Calu3 (cell line): ENCODE measurements around the gene TMX2. TPM values are rescaled to one million over a fixed set of nuclear protein-coding genes. Genes with fewer than 3 reads are reported as not detected.

Source experiments
- BruUV-seq: library from RNA; stranded (reverse); fragments of 400-500 nt; replicated peaks from 2 replicates; lab custom pipeline; 2021; lab: Mats Ljungman, UMichigan
- CTCF ChIA-PET: fragments of 300-600 bp; sonication (Branson Sonifier 250); formaldehyde crosslinking; loops from one replicate; lab custom pipeline; 2022; ENCODE audit warnings: antibody characterized with exemption; lab: Charles Lee
- DNase-seq: peaks from one replicate; pipeline ENCODE4 v3.0.0; 2022
- H3K27ac Mint-ChIP-seq: one replicate; pipeline ENCODE4 v1.8.0; 2022; ENCODE audit warnings: mixed read lengths; ENCODE audit not compliant: unreplicated experiment
- H3K27me3 Mint-ChIP-seq: one replicate; pipeline ENCODE4 v1.8.0; 2022; ENCODE audit warnings: mixed read lengths; ENCODE audit not compliant: unreplicated experiment
- H3K36me3 Mint-ChIP-seq: one replicate; pipeline ENCODE4 v1.8.0; 2022; ENCODE audit warnings: mild to moderate bottlenecking, moderate library complexity, mixed read lengths; ENCODE audit not compliant: insufficient read depth, unreplicated experiment
- H3K4me1 Mint-ChIP-seq: one replicate; pipeline ENCODE4 v1.8.0; 2022; ENCODE audit warnings: mild to moderate bottlenecking, low read depth, mixed read lengths; ENCODE audit not compliant: unreplicated experiment
- H3K4me3 Mint-ChIP-seq: one replicate; pipeline ENCODE4 v1.8.0; 2022; ENCODE audit warnings: mild to moderate bottlenecking, low read depth, moderate library complexity, mixed read lengths; ENCODE audit not compliant: unreplicated experiment
- H3K9me3 Mint-ChIP-seq: one replicate; pipeline ENCODE4 v1.8.0; 2022; ENCODE audit warnings: low read depth, mixed read lengths; ENCODE audit not compliant: unreplicated experiment
- intact Hi-C: fragments of 100-400 bp; cut with micrococcal nuclease; formaldehyde crosslinking; loops from one replicate; pipeline ENCODE4 v1.10.0; 2022; ENCODE audit not compliant: unreplicated experiment
- total RNA-seq: library from RNA; stranded (reverse); gene quantifications from 2 replicates; pipeline ENCODE4 v1.2.3, GENCODE V29; 2022
- TF ChIP-seq, protein P1 (sequence below): fragments of 200-600 bp; IDR thresholded peaks from one replicate; pipeline ENCODE4 v1.8.0; 2022; ENCODE audit warnings: antibody characterized with exemption; ENCODE audit not compliant: unreplicated experiment

The TMX2 gene
- total RNA-seq, 1 experiment from 2014 or later = 152 TPM

DNA sequence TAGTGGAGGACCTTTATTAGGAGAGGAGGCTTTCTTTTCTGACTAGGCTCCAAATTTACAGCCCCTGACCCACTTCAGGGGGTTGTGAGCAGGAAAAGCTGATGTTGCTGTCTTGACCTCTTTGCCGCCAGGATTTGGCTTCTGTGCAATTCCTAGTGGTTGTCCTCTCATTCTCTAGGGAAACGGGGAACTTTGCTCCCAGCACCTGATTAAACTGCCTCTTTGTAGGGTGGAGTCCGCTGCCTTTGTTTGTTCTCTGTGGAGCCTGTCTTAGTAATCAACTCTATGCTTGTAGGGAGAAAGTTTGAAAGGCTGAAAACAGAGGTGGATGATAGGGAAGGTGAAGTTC, 65.5 kb downstream of the TMX2 start:
- peaks cover 92% of the 10 kb centered on the region for H3K4me1 Mint-ChIP-seq
- intact Hi-C loops = no loop called here
- no peaks in the 10 kb centered on the region for H3K27me3 Mint-ChIP-seq
- CTCF ChIA-PET = interaction anchor here (0.6 to 2.2 kb wide), 8 partner anchors 9 to 157 kb away, joined by 4 to 15 read pairs (median 4); partner anchors contain the start of gene CTNND1
- TF ChIP-seq, protein P1, sequence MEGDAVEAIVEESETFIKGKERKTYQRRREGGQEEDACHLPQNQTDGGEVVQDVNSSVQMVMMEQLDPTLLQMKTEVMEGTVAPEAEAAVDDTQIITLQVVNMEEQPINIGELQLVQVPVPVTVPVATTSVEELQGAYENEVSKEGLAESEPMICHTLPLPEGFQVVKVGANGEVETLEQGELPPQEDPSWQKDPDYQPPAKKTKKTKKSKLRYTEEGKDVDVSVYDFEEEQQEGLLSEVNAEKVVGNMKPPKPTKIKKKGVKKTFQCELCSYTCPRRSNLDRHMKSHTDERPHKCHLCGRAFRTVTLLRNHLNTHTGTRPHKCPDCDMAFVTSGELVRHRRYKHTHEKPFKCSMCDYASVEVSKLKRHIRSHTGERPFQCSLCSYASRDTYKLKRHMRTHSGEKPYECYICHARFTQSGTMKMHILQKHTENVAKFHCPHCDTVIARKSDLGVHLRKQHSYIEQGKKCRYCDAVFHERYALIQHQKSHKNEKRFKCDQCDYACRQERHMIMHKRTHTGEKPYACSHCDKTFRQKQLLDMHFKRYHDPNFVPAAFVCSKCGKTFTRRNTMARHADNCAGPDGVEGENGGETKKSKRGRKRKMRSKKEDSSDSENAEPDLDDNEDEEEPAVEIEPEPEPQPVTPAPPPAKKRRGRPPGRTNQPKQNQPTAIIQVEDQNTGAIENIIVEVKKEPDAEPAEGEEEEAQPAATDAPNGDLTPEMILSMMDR = no peak
- peak overlapping the region; percentile 99 for H3K27ac Mint-ChIP-seq
- peaks cover 81% of the 10 kb centered on the region for H3K36me3 Mint-ChIP-seq
- no peaks in the 10 kb centered on the region for H3K9me3 Mint-ChIP-seq
- H3K4me3 Mint-ChIP-seq = peak overlapping the region; percentile 66
- DNase-seq = no peak
- BruUV-seq = TSS peak; percentile 89

DNA sequence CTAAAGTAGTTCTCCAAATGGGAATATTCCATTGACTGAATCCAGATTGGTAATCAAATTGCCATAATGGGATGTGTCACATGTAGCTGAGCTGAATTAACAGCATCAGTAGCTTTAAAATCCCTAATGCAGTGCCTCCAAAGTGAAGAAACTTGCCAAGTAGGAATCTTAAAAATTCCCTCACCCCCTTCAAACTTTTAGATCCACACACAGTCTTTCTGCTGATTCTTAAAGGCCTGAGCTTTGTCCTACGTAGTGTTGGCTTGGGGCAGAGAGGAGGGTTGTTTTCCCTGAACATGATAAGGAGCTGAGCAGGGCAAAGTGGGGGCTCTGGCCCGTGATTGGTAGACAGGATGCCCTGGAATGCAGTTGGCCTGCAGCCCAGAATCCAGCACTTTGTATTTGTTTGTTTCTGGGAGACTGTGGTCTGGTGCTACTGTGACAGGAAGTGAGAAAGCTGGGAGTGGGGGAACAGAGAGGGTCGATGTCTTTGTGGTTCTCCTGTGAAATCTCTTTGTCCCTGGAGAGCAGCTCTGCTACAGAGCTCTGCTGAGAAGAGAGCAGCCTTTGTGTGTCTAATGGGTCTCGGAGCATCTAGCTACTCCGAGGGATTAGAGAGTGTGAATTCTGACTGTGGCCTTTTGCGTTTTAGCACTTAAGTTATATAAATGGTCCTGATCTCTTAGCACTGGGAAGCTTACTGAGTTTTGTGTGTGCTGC, 66.1 kb downstream of the TMX2 start:
- BruUV-seq = no TSS peak
- Mint-ChIP-seq H3K27me3 (no peaks in the 10 kb centered on the region), H3K4me3 (peak overlapping the region; percentile 66), H3K27ac (peak overlapping the region; percentile 99), H3K36me3 (peaks cover 83% of the 10 kb centered on the region), H3K4me1 (peaks cover 93% of the 10 kb centered on the region), H3K9me3 (no peaks in the 10 kb centered on the region)
- CTCF ChIA-PET = interaction anchor here (0.6 to 2.2 kb wide), 8 partner anchors 10 to 156 kb away, joined by 4 to 15 read pairs (median 4); partner anchors contain the start of gene CTNND1
- TF ChIP-seq, protein P1 = no peak
- intact Hi-C loops = loop anchor here (1.0 kb wide), 1 partner anchor 17 kb away; the partner anchor contains the start of gene CTNND1
- peak; percentile 93 for DNase-seq

DNA sequence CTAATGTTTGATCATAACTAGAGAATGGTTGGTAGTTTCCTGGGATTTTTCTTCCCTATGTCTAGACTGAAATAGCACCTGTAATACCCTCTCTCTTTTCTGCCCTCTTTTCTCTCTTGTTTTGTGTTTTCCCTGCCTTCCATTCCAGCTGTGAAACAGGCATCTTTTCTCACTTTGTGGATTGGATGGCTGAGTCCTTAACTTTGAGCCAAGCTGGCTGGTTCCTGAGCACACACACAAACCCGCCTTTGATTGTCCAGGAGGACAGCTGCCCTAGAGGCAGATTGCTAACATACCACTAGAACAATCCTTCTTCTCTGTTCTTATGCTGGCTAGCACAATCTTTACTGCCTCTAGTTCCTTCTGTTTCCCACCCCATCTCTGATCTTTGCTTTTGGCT, 66.9 kb downstream of the TMX2 start:
- no TSS peak for BruUV-seq
- CTCF ChIA-PET = interaction anchor here (0.6 to 2.2 kb wide), 7 partner anchors 14 to 798 kb away, joined by 3 to 15 read pairs (median 8); partner anchors contain the start of genes BTBD18 and CTNND1
- DNase-seq = peak; percentile 51

DNA sequence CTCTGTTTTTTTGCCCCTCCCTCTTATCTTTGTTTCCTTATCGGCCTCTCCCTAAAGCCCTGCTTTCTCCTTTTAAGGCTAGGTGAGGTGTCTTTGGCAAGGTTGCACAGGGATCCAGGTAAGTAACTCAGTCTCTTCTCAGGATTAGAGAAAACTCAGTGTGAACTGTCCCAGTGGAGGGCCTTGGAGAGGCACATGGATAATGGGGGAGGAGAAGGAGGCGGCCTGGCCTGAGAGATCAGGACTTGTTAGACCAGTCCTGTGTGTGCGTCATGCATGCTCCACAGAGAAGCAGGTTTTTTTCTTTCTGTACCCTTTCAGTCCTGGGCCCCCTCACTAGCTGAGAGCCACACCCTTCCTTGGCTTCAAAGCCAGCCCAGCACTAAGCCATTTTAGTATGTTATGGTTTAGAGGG, 69.1 kb downstream of the TMX2 start:
- Mint-ChIP-seq H3K4me1 (peaks cover 90% of the 10 kb centered on the region), H3K27me3 (no peaks in the 10 kb centered on the region)
- CTCF ChIA-PET = interaction anchor here (0.8 to 1.8 kb wide), 4 partner anchors 15 to 20 kb away, joined by 3 to 7 read pairs (median 3); partner anchors contain the start of gene CTNND1

More for the DNA sequence above, 66.9 kb downstream of the TMX2 start:
- H3K27ac Mint-ChIP-seq = peak overlapping the region; percentile 99
- H3K27me3 Mint-ChIP-seq = no peaks in the 10 kb centered on the region
- H3K4me3 Mint-ChIP-seq = peak overlapping the region; percentile 66
- TF ChIP-seq, protein P1 = no peak
- H3K36me3 Mint-ChIP-seq = peaks cover 82% of the 10 kb centered on the region
- intact Hi-C loops = loop anchor here (1.0 kb wide), 1 partner anchor 18 kb away; the partner anchor contains the start of gene CTNND1
- no peaks in the 10 kb centered on the region for H3K9me3 Mint-ChIP-seq
- peaks cover 90% of the 10 kb centered on the region for H3K4me1 Mint-ChIP-seq

More for the DNA sequence above, 69.1 kb downstream of the TMX2 start:
- peaks cover 83% of the 10 kb centered on the region for H3K36me3 Mint-ChIP-seq
- BruUV-seq = no TSS peak
- intact Hi-C loops = loop anchor here (1.0 to 10.0 kb wide), 2 partner anchors 18 to 117 kb away; partner anchors contain the start of gene ZDHHC5
- DNase-seq = peak; percentile 90
- peak overlapping the region; percentile 65 for H3K4me3 Mint-ChIP-seq
- TF ChIP-seq, protein P1 = no peak
- H3K9me3 Mint-ChIP-seq = no peaks in the 10 kb centered on the region
- H3K27ac Mint-ChIP-seq = peak overlapping the region; percentile 99
